PC-3 (cell line): Measurements from ENCODE around the gene CNOT11.

Experiments used
- EZH2 ChIP-seq: fragments of 300-600 bp; sonication (generic); IDR thresholded peaks from one replicate; pipeline ENCODE4 v1.6.1; 2017; ENCODE audit warnings: antibody characterized with exemption, mild to moderate bottlenecking, low read length; ENCODE audit not compliant: unreplicated experiment
- EZH2phosphoT487 ChIP-seq: fragments of 300-600 bp; sonication (generic); IDR thresholded peaks from 2 replicates; pipeline ENCODE4 v1.6.1; 2018; ENCODE audit warnings: mild to moderate bottlenecking, antibody characterized with exemption, low read length, borderline replicate concordance
- TF ChIP-seq, protein P1 (sequence below): fragments of 300-600 bp; sonication (generic); conservative IDR thresholded peaks from 2 replicates; pipeline ENCODE4 v1.5.1; 2017; ENCODE audit warnings: antibody characterized with exemption, low read depth, mild to moderate bottlenecking, low read length

- TF ChIP-seq, protein P1, sequence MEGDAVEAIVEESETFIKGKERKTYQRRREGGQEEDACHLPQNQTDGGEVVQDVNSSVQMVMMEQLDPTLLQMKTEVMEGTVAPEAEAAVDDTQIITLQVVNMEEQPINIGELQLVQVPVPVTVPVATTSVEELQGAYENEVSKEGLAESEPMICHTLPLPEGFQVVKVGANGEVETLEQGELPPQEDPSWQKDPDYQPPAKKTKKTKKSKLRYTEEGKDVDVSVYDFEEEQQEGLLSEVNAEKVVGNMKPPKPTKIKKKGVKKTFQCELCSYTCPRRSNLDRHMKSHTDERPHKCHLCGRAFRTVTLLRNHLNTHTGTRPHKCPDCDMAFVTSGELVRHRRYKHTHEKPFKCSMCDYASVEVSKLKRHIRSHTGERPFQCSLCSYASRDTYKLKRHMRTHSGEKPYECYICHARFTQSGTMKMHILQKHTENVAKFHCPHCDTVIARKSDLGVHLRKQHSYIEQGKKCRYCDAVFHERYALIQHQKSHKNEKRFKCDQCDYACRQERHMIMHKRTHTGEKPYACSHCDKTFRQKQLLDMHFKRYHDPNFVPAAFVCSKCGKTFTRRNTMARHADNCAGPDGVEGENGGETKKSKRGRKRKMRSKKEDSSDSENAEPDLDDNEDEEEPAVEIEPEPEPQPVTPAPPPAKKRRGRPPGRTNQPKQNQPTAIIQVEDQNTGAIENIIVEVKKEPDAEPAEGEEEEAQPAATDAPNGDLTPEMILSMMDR: peak; percentile 68
- TF ChIP-seq EZH2phosphoT487 (no peak), EZH2 (no peak)
Observed at GRCh38 chr2:101251844-101252407, 760 bp upstream of the CNOT11 start.
